Liver (tissue), 9 donors: ENCODE data around the gene SUPT5H. TPM values are rescaled to one million over a fixed set of nuclear protein-coding genes. Genes with fewer than 3 reads are reported as not detected.

ENCODE experiments used
- DNase-seq: peaks from one replicate; pipeline ENCODE4 v3.0.0-alpha.2; 2017; ENCODE audit warnings: low spot score
- H3K27ac ChIP-seq, 2 donors: one replicate each; pipeline ENCODE4 v1.7.0; 2013; ENCODE audit warnings: inconsistent platforms in 2 of 2, low read length in 2 of 2, control low read depth in 1 of 2, low read depth in 1 of 2, mild to moderate bottlenecking in 1 of 2
- H3K27me3 ChIP-seq, 4 donors: one replicate each; pipeline versions ENCODE4 v1.6.1 to v1.7.0; 2013; ENCODE audit warnings: low read length in 3 of 4, inconsistent platforms in 1 of 4, mild to moderate bottlenecking in 1 of 4, moderate library complexity in 1 of 4; ENCODE audit not compliant: control insufficient read depth in 4 of 4, insufficient read depth in 4 of 4
- H3K36me3 ChIP-seq, 4 donors: one replicate each; pipeline versions ENCODE4 v1.6.1 to v1.7.0; 2013; ENCODE audit warnings: low read length in 3 of 4, mild to moderate bottlenecking in 3 of 4, low read depth in 1 of 4, moderate library complexity in 1 of 4; ENCODE audit not compliant: control insufficient read depth in 4 of 4, insufficient read depth in 3 of 4
- H3K4me1 ChIP-seq, 4 donors: one replicate each; pipeline versions ENCODE4 v1.6.1 to v1.7.0; 2013; ENCODE audit warnings: low read length in 3 of 4, mild to moderate bottlenecking in 3 of 4, moderate library complexity in 1 of 4; ENCODE audit not compliant: control insufficient read depth in 4 of 4, insufficient read depth in 4 of 4
- H3K4me3 ChIP-seq, 3 donors: one replicate each; pipeline versions ENCODE4 v1.6.1 to v1.7.0; 2013; ENCODE audit warnings: low read length in 3 of 3, control low read depth in 1 of 3, low read depth in 1 of 3, mild to moderate bottlenecking in 1 of 3
- H3K9ac ChIP-seq, 2 donors: one replicate each; pipeline ENCODE4 v1.7.0; 2013; ENCODE audit warnings: low read length in 2 of 2, mild to moderate bottlenecking in 2 of 2, moderate library complexity in 2 of 2, control low read depth in 1 of 2, low read depth in 1 of 2
- H3K9me3 ChIP-seq, 4 donors: one replicate each; pipeline versions ENCODE4 v1.6.1 to v1.7.0; 2013; ENCODE audit warnings: low read length in 3 of 4; ENCODE audit not compliant: control insufficient read depth in 4 of 4
- EGR1 ChIP-seq, 2 donors: IDR thresholded peaks; 2 replicates each; pipeline ENCODE4 v1.6.1; 2016 to 2018; ENCODE audit warnings: antibody characterized with exemption in 2 of 2, low read depth in 2 of 2
- FOXA1 ChIP-seq: IDR thresholded peaks from 2 replicates; pipeline ENCODE4 v1.6.1; 2016; ENCODE audit warnings: antibody characterized with exemption
- FOXA2 ChIP-seq: IDR thresholded peaks from 2 replicates; pipeline ENCODE4 v1.6.1; 2016; ENCODE audit warnings: antibody characterized with exemption
- GABPA ChIP-seq, 2 donors: IDR thresholded peaks in 1 of 2; conservative IDR thresholded peaks in 1 of 2; 2 replicates each; pipeline ENCODE4 v1.6.1; 2016; ENCODE audit warnings: antibody characterized with exemption in 2 of 2, mild to moderate bottlenecking in 1 of 2, moderate library complexity in 1 of 2
- HNF4A ChIP-seq, 2 donors: conservative IDR thresholded peaks; 2 replicates each; pipeline ENCODE4 v1.6.1; 2016; ENCODE audit warnings: antibody characterized with exemption in 2 of 2, mild to moderate bottlenecking in 2 of 2
- HNF4G ChIP-seq: IDR thresholded peaks from 2 replicates; pipeline ENCODE4 v1.6.1; 2016; ENCODE audit warnings: antibody characterized with exemption
- JUND ChIP-seq, 2 donors: IDR thresholded peaks; 2 replicates each; pipeline ENCODE4 v1.6.1; 2016; ENCODE audit warnings: antibody characterized with exemption in 2 of 2
- NR2F2 ChIP-seq: IDR thresholded peaks from 2 replicates; pipeline ENCODE4 v1.6.1; 2016; ENCODE audit warnings: antibody characterized with exemption
- RAD21 ChIP-seq, 2 donors: IDR thresholded peaks; 2 replicates each; pipeline ENCODE4 v1.6.1; 2016; ENCODE audit warnings: antibody characterized with exemption in 2 of 2, mild to moderate bottlenecking in 2 of 2
- RXRA ChIP-seq, 2 donors: IDR thresholded peaks; 2 replicates each; pipeline ENCODE4 v1.6.1; 2017 to 2018; ENCODE audit warnings: antibody characterized with exemption in 2 of 2, mild to moderate bottlenecking in 1 of 2
- SP1 ChIP-seq: IDR thresholded peaks from 2 replicates; pipeline ENCODE4 v1.6.1; 2018; ENCODE audit warnings: antibody characterized with exemption, mild to moderate bottlenecking
- TAF1 ChIP-seq: conservative IDR thresholded peaks from 2 replicates; pipeline ENCODE4 v1.6.1; 2016; ENCODE audit warnings: antibody characterized with exemption, mild to moderate bottlenecking
- YY1 ChIP-seq: IDR thresholded peaks from 2 replicates; pipeline ENCODE4 v1.6.1; 2016; ENCODE audit warnings: antibody characterized with exemption, mild to moderate bottlenecking
- WGBS: extraction: QIAGEN DNeasy Blood & Tissue Kit; methylation state at CpG from one replicate; pipeline ENCODE4 v1.1.7; 2013; 5-methylcytosine and 5-hydroxymethylcytosine counted together
- polyA plus RNA-seq, 2 donors: library from polyadenylated mRNA; stranded (reverse) in 1 of 2; unstranded in 1 of 2; fragments of 200-250 nt in 1 of 2; fragments of >200 nt in 1 of 2; fragmentation: Nextera tagmentation in 1 of 2; extraction: Ambion mirVana in 1 of 2; gene quantifications; one replicate each; pipeline versions ENCODE4 v1.2.1 to v1.2.3, GENCODE V29; 2013 to 2015
- total RNA-seq, 2 donors: library from RNA; depleted of rRNA; stranded (reverse); fragments of >200 nt; gene quantifications; one replicate each; pipeline ENCODE4 v1.2.3, GENCODE V29; 2014
- TF ChIP-seq, protein P1 (sequence below): IDR thresholded peaks from 2 replicates; pipeline ENCODE4 v1.6.1; 2016; ENCODE audit warnings: antibody characterized with exemption, mild to moderate bottlenecking
- TF ChIP-seq, protein P2 (sequence below): fragments of 150-350 bp; IDR thresholded peaks from 2 replicates; pipeline ENCODE4 v1.5.1; 2017; ENCODE audit warnings: improper control_type of control experiment, low read depth, low read length; ENCODE audit not compliant: missing input control
- TF ChIP-seq, protein P3 (sequence below): IDR thresholded peaks from 2 replicates; pipeline ENCODE4 v1.6.1; 2016; ENCODE audit warnings: antibody characterized with exemption
- TF ChIP-seq, protein P4 (sequence below): IDR thresholded peaks from 2 replicates; pipeline ENCODE4 v1.6.1; 2016; ENCODE audit warnings: antibody characterized with exemption
- TF ChIP-seq, protein P5 (sequence below): IDR thresholded peaks from 2 replicates; pipeline ENCODE4 v1.6.1; 2016; ENCODE audit warnings: antibody characterized with exemption
- donor health status: healthy.
- donor health status: healthy.
- donor health status: healthy.
- donor health status: healthy.
- donor health status: healthy.

SUPT5H gene
- total and polyA plus RNA-seq, 4 donors, result 19.3 to 52.5 (median 45.2) TPM

DNA sequence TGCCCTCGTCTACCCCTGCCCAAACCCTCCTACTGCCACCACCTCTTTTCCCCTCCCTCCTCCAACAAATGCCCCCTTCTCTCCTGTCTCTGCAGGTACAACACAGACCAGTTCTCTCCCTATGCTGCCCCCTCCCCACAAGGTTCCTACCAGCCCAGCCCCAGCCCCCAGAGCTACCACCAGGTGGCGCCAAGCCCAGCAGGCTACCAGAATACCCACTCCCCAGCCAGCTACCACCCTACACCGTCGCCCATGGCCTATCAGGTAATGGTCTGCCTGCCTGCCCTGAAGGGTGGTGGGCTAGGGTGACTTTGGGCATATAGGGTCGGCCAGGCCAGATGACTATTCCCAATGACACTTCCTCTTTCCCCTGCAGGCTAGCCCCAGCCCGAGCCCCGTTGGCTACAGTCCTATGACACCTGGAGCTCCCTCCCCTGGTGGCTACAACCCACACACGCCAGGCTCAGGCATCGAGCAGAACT, 28.8 kb downstream of the SUPT5H start:
- Histone ChIP-seq H3K9me3 (no peaks in the 10 kb centered on the region), H3K4me1 (no peaks in the 10 kb centered on the region), H3K27ac (no peak overlapping the region), H3K36me3 (peaks cover 25 to 71% (median 50%) of the 10 kb centered on the region in 4 donors), H3K4me3 (no peak overlapping the region), H3K27me3 (no peaks in the 10 kb centered on the region), H3K9ac (no peak overlapping the region)
- 66% methylated on average over 9 of the region's 9 CpGs for WGBS
- TF ChIP-seq, protein P1, sequence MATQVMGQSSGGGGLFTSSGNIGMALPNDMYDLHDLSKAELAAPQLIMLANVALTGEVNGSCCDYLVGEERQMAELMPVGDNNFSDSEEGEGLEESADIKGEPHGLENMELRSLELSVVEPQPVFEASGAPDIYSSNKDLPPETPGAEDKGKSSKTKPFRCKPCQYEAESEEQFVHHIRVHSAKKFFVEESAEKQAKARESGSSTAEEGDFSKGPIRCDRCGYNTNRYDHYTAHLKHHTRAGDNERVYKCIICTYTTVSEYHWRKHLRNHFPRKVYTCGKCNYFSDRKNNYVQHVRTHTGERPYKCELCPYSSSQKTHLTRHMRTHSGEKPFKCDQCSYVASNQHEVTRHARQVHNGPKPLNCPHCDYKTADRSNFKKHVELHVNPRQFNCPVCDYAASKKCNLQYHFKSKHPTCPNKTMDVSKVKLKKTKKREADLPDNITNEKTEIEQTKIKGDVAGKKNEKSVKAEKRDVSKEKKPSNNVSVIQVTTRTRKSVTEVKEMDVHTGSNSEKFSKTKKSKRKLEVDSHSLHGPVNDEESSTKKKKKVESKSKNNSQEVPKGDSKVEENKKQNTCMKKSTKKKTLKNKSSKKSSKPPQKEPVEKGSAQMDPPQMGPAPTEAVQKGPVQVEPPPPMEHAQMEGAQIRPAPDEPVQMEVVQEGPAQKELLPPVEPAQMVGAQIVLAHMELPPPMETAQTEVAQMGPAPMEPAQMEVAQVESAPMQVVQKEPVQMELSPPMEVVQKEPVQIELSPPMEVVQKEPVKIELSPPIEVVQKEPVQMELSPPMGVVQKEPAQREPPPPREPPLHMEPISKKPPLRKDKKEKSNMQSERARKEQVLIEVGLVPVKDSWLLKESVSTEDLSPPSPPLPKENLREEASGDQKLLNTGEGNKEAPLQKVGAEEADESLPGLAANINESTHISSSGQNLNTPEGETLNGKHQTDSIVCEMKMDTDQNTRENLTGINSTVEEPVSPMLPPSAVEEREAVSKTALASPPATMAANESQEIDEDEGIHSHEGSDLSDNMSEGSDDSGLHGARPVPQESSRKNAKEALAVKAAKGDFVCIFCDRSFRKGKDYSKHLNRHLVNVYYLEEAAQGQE, result no peak
- TF ChIP-seq NR2F2, result no peak
- TF ChIP-seq, protein P2, sequence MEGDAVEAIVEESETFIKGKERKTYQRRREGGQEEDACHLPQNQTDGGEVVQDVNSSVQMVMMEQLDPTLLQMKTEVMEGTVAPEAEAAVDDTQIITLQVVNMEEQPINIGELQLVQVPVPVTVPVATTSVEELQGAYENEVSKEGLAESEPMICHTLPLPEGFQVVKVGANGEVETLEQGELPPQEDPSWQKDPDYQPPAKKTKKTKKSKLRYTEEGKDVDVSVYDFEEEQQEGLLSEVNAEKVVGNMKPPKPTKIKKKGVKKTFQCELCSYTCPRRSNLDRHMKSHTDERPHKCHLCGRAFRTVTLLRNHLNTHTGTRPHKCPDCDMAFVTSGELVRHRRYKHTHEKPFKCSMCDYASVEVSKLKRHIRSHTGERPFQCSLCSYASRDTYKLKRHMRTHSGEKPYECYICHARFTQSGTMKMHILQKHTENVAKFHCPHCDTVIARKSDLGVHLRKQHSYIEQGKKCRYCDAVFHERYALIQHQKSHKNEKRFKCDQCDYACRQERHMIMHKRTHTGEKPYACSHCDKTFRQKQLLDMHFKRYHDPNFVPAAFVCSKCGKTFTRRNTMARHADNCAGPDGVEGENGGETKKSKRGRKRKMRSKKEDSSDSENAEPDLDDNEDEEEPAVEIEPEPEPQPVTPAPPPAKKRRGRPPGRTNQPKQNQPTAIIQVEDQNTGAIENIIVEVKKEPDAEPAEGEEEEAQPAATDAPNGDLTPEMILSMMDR, result peak; percentile 57
- TF ChIP-seq, protein P3, sequence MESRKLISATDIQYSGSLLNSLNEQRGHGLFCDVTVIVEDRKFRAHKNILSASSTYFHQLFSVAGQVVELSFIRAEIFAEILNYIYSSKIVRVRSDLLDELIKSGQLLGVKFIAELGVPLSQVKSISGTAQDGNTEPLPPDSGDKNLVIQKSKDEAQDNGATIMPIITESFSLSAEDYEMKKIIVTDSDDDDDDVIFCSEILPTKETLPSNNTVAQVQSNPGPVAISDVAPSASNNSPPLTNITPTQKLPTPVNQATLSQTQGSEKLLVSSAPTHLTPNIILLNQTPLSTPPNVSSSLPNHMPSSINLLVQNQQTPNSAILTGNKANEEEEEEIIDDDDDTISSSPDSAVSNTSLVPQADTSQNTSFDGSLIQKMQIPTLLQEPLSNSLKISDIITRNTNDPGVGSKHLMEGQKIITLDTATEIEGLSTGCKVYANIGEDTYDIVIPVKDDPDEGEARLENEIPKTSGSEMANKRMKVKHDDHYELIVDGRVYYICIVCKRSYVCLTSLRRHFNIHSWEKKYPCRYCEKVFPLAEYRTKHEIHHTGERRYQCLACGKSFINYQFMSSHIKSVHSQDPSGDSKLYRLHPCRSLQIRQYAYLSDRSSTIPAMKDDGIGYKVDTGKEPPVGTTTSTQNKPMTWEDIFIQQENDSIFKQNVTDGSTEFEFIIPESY, result no peak
- no peak for TF ChIP-seq SP1
- no peak for TF ChIP-seq JUND (IDR thresholded peaks at IDR 0.05)
- TF ChIP-seq RXRA (IDR thresholded peaks at IDR 0.05), result no peak
- TF ChIP-seq, protein P4, sequence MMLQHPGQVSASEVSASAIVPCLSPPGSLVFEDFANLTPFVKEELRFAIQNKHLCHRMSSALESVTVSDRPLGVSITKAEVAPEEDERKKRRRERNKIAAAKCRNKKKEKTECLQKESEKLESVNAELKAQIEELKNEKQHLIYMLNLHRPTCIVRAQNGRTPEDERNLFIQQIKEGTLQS, result no peak
- TF ChIP-seq, protein P5, sequence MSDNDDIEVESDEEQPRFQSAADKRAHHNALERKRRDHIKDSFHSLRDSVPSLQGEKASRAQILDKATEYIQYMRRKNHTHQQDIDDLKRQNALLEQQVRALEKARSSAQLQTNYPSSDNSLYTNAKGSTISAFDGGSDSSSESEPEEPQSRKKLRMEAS, result no peak
- no peak for TF ChIP-seq EGR1 (IDR thresholded peaks at IDR 0.05; ENCODE audit: low read depth in 2 of 2)
- no peak for TF ChIP-seq TAF1
- TF ChIP-seq RAD21 (IDR thresholded peaks at IDR 0.05), result peak in 1 of 2 donors; percentile 68
- no peak for TF ChIP-seq GABPA (IDR thresholded peaks at IDR 0.05 in 1 of 2, conservative IDR thresholded peaks at IDR 0.05 in 1 of 2)
- TF ChIP-seq FOXA2, result no peak
- DNase-seq, result peak; percentile 73

DNA sequence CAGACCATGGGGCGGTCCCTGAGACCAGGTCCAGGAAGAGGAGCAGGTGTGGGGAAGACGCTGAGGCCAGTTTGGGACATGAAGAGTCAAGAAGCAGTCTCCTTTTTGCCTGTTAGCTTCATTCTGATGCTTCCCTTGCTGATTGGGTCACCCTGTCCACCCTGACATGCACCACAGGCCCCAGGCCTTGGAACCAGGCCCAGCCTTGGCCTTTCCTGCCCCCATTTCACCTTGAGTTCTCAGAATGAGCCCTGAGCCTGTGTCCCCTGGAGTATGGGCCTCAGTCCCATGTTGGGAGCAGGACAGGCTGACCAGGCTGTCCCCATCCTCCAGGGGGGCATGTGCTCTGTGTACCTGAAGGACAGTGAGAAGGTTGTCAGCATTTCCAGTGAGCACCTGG, 30.4 kb downstream of the SUPT5H start:
- WGBS, result 97% methylated on average over 2 of the region's 2 CpGs
- no peak overlapping the region for H3K9ac ChIP-seq
- no peak for DNase-seq
- no peaks in the 10 kb centered on the region for H3K27me3 ChIP-seq
- peaks cover 20 to 55% (median 36%) of the 10 kb centered on the region in 4 donors for H3K36me3 ChIP-seq
- no peaks in the 10 kb centered on the region for H3K9me3 ChIP-seq
- peaks cover 0 to 7% (median 4%) of the 10 kb centered on the region in 4 donors for H3K4me1 ChIP-seq
- no peak overlapping the region for H3K4me3 ChIP-seq
- no peak overlapping the region for H3K27ac ChIP-seq
- TF ChIP-seq, protein P4, result no peak
- no peak for TF ChIP-seq EGR1 (IDR thresholded peaks at IDR 0.05; ENCODE audit: low read depth in 2 of 2)
- TF ChIP-seq TAF1, result no peak
- TF ChIP-seq JUND (IDR thresholded peaks at IDR 0.05), result no peak
- no peak for TF ChIP-seq FOXA2
- TF ChIP-seq, protein P1, result no peak
- no peak for TF ChIP-seq HNF4G
- TF ChIP-seq RAD21 (IDR thresholded peaks at IDR 0.05), result no peak
- no peak for TF ChIP-seq FOXA1
- no peak for TF ChIP-seq YY1
- TF ChIP-seq SP1, result no peak
- no peak for TF ChIP-seq RXRA (IDR thresholded peaks at IDR 0.05)
- TF ChIP-seq HNF4A (conservative IDR thresholded peaks at IDR 0.05), result no peak
